B cell (primary cell): ENCODE results near the gene ABL1. TPM values are rescaled to one million over a fixed set of nuclear protein-coding genes. Genes with fewer than 3 reads are reported as not detected.

Experiments used
- ATAC-seq: fragments of 200-7000 bp; cut with Tn5 transposase; one replicate; pipeline ENCODE4 v1.10.0; 2021; ENCODE audit warnings: low read depth, mild to moderate bottlenecking, moderate number of reproducible peaks, moderate library complexity
- CTCF ChIA-PET: fragments of 350-600 bp; sonication (Branson Sonifier 250); formaldehyde crosslinking; loops from one replicate; lab custom pipeline; 2021; ENCODE audit warnings: antibody characterized with exemption, inconsistent platforms; lab: Charles Lee
- POLR2A ChIA-PET: fragments of 350-600 bp; sonication (Branson Sonifier 250); formaldehyde crosslinking; loops from one replicate; lab custom pipeline; 2021; ENCODE audit warnings: antibody characterized with exemption; lab: Charles Lee
- DNase-seq: peaks from one replicate; pipeline ENCODE4 v3.0.0; 2013
- H2AFZ ChIP-seq: 2 replicates; pipeline ENCODE4 v1.6.1; 2012; ENCODE audit warnings: mild to moderate bottlenecking, low read depth, low read length; ENCODE audit not compliant: insufficient read depth, poor library complexity, severe bottlenecking
- H3K27ac ChIP-seq, 2 donors: 1 replicate in 1 of 2; 2 replicates in 1 of 2; pipeline ENCODE4 v1.5.1; 2012 to 2013; ENCODE audit warnings: low read length in 2 of 2, mild to moderate bottlenecking in 2 of 2, moderate library complexity in 1 of 2
- H3K27me3 ChIP-seq, 4 experiments: fragments of 200-600 bp in 1 of 4; sonication (generic) in 1 of 4; replicated peaks in 1 of 4; 1 replicate in 2 of 4; 2 replicates in 2 of 4; pipeline versions ENCODE4 v1.6.1 to v1.7.0; 2013 to 2016; ENCODE audit warnings: low read length in 3 of 4, mild to moderate bottlenecking in 2 of 4, mixed read lengths in 1 of 4, moderate library complexity in 1 of 4; ENCODE audit not compliant: insufficient read depth in 4 of 4, control insufficient read depth in 3 of 4; ENCODE audit errors: control extremely low read depth in 1 of 4
- H3K36me3 ChIP-seq, 2 experiments: replicated peaks in 1 of 2; 1 replicate in 1 of 2; 2 replicates in 1 of 2; pipeline versions ENCODE4 v1.6.1 to v1.7.1; 2013; ENCODE audit warnings: low read length in 1 of 2; ENCODE audit not compliant: insufficient read depth in 2 of 2, control insufficient read depth in 1 of 2; ENCODE audit errors: control extremely low read depth in 1 of 2, extremely low read depth in 1 of 2
- H3K4me1 ChIP-seq, 2 donors: fragments of 200-600 bp in 1 of 2; sonication (generic) in 1 of 2; 1 replicate in 1 of 2; 2 replicates in 1 of 2; pipeline versions ENCODE4 v1.5.1 to v1.6.1; 2013 to 2017; ENCODE audit warnings: low read length in 2 of 2; ENCODE audit not compliant: control insufficient read depth in 2 of 2, insufficient read depth in 2 of 2
- H3K4me2 ChIP-seq: replicated peaks from 2 replicates; pipeline ENCODE3; 2012; ENCODE audit warnings: mild to moderate bottlenecking, low read depth, low read length; ENCODE audit not compliant: poor library complexity, severe bottlenecking
- H3K4me3 ChIP-seq, 5 experiments: fragments of 200-600 bp in 1 of 5; sonication (generic) in 1 of 5; 1 replicate in 3 of 5; 2 replicates in 2 of 5; pipeline versions ENCODE4 v1.5.1 to v1.7.0; 2011 to 2016; ENCODE audit warnings: low read length in 4 of 5, mild to moderate bottlenecking in 4 of 5, low read depth in 2 of 5, control low read depth in 1 of 5, moderate library complexity in 1 of 5; ENCODE audit not compliant: insufficient read depth in 1 of 5; ENCODE audit errors: control extremely low read depth in 1 of 5, extremely low read depth in 1 of 5
- H3K79me2 ChIP-seq: fragments of 200-600 bp; sonication (generic); one replicate; pipeline ENCODE4 v1.6.0; 2016; ENCODE audit warnings: low read length; ENCODE audit not compliant: control insufficient read depth, insufficient read depth
- H3K9ac ChIP-seq: fragments of 200-600 bp; sonication (generic); 2 replicates; pipeline ENCODE4 v1.6.1; 2017; ENCODE audit warnings: mild to moderate bottlenecking, low read length, moderate library complexity
- H3K9me3 ChIP-seq, 3 donors: one replicate each; pipeline versions ENCODE4 v1.6.1 to v1.7.1; 2013; ENCODE audit warnings: low read length in 2 of 3; ENCODE audit not compliant: control insufficient read depth in 2 of 3, insufficient read depth in 1 of 3; ENCODE audit errors: control extremely low read depth in 1 of 3
- H4K20me1 ChIP-seq: 2 replicates; pipeline ENCODE4 v1.6.0; 2012; ENCODE audit warnings: mild to moderate bottlenecking, low read length; ENCODE audit not compliant: insufficient read depth, control insufficient read depth, poor library complexity, severe bottlenecking
- H3K27ac Mint-ChIP-seq: one replicate; pipeline ENCODE4 v1.8.0; 2021; ENCODE audit warnings: mixed read lengths
- H3K27me3 Mint-ChIP-seq: one replicate; pipeline ENCODE4 v1.8.0; 2021; ENCODE audit warnings: mixed read lengths
- H3K4me1 Mint-ChIP-seq: one replicate; pipeline ENCODE4 v1.8.0; 2021; ENCODE audit warnings: mixed read lengths
- H3K4me3 Mint-ChIP-seq: one replicate; pipeline ENCODE4 v1.8.0; 2021; ENCODE audit warnings: mixed read lengths
- H3K9me3 Mint-ChIP-seq: one replicate; pipeline ENCODE4 v1.8.0; 2022; ENCODE audit warnings: mixed read lengths; ENCODE audit not compliant: insufficient read depth
- EZH2 ChIP-seq: IDR thresholded peaks from 2 replicates; pipeline ENCODE4 v1.6.1; 2012; ENCODE audit warnings: borderline replicate concordance, low read depth, mild to moderate bottlenecking, moderate library complexity, low read length; ENCODE audit not compliant: insufficient read depth, poor library complexity, severe bottlenecking
- WGBS: methylation state at CpG from one replicate; pipeline ENCODE4 v1.1.5; 2013; ENCODE audit warnings: missing lambda C conversion rate; ENCODE audit not compliant: insufficient coverage; 5-methylcytosine and 5-hydroxymethylcytosine counted together
- intact Hi-C: fragments of 100-400 bp; cut with micrococcal nuclease; formaldehyde crosslinking; loops from one replicate; pipeline ENCODE4 v1.10.0; 2022
- polyA plus RNA-seq: library from polyadenylated mRNA; depleted of rRNA; stranded (reverse); fragments of >200 nt; gene quantifications from 2 replicates; pipeline ENCODE4 v1.2.3, GENCODE V29; 2012
- total RNA-seq, 2 donors: library from RNA; stranded (reverse); fragments of 120-200 nt in 1 of 2; gene quantifications; 1 replicate in 1 of 2; 2 replicates in 1 of 2; pipeline versions ENCODE4 v1.2.3 to v1.2.4, GENCODE V29; 2013 to 2022
- TF ChIP-seq, protein P1 (sequence below): fragments of 200-600 bp; IDR thresholded peaks from one replicate; pipeline ENCODE4 v1.8.0; 2022; ENCODE audit warnings: antibody characterized with exemption, mild to moderate bottlenecking

The ABL1 gene
- total and polyA plus RNA-seq, 2 donors (not counting 1 experiment from before 2014, with no cell fraction given) = 11.9 to 46.0 TPM

DNA sequence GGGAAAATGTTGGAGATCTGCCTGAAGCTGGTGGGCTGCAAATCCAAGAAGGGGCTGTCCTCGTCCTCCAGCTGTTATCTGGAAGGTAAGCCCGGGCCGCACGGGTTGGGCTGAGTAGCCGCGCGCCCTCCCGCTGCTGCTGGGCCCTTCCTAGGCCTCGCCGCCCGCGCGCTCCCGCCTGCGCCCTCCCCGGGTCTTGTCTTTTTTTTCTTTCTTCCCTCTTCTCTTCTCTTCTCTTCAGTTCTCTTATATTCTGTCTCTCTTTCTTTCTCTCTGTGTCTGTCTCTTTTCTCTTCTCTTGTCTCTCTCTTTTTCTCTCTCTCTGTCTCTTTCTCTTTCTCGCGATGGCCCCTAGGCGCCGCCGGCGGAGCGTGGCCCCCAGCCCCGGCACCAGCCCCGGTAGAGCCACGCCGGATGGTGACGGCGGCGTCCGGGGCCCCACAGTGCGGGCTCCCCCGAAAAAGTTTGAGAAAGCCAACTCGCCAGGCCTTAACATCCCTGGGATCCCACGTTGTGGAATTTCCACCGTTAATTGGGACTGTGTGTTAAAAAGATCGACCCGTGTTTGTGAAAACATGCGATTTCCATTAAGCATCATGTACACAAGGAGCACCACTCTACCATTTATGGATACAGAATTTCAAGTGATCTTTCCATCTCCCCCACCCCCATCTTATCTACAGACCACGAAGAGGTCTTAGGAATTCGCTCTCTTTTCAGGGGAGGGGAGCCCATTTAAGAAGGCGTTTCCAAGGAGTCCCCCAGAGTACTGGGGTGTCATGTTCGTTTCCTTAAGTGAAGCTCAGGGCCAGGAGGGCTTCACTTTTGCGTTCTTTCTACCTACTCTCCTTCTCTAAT, 616 bp downstream of the ABL1 start:
- CTCF ChIA-PET = no interaction called here
- Mint-ChIP-seq H3K4me1 (peaks cover 45% of the 10 kb centered on the region), H3K9me3 (no peaks in the 10 kb centered on the region), H3K27ac (peak overlapping the region; percentile 85), H3K27me3 (no peaks in the 10 kb centered on the region), H3K4me3 (peak overlapping the region; percentile 90)
- ATAC-seq (peak; percentile 26), DNase-seq (peak; percentile 48)
- Histone ChIP-seq H3K4me2 (peak overlapping the region; percentile 86), H3K36me3 (no peaks in the 10 kb centered on the region), H3K27me3 (no peaks in the 10 kb centered on the region), H2AFZ (peak overlapping the region; percentile 64), H3K27ac (peak overlapping the region in 1 of 2 donors; percentile 56), H3K9me3 (no peaks in the 10 kb centered on the region), H3K4me3 (peak overlapping the region; percentile 36 to 64 (median 57)), H3K9ac (peak overlapping the region; percentile 55), H3K4me1 (peaks cover 19% of the 10 kb centered on the region in 2 donors), H4K20me1 (peaks cover 19% of the 10 kb centered on the region), H3K79me2 (peaks cover 55% of the 10 kb centered on the region)
- POLR2A ChIA-PET = no interaction called here
- intact Hi-C loops = no loop called here
- WGBS = under 1% methylated on average over 39 of the region's 44 CpGs
- TF ChIP-seq, protein P1, sequence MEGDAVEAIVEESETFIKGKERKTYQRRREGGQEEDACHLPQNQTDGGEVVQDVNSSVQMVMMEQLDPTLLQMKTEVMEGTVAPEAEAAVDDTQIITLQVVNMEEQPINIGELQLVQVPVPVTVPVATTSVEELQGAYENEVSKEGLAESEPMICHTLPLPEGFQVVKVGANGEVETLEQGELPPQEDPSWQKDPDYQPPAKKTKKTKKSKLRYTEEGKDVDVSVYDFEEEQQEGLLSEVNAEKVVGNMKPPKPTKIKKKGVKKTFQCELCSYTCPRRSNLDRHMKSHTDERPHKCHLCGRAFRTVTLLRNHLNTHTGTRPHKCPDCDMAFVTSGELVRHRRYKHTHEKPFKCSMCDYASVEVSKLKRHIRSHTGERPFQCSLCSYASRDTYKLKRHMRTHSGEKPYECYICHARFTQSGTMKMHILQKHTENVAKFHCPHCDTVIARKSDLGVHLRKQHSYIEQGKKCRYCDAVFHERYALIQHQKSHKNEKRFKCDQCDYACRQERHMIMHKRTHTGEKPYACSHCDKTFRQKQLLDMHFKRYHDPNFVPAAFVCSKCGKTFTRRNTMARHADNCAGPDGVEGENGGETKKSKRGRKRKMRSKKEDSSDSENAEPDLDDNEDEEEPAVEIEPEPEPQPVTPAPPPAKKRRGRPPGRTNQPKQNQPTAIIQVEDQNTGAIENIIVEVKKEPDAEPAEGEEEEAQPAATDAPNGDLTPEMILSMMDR = no peak
- TF ChIP-seq EZH2 = no peak

DNA sequence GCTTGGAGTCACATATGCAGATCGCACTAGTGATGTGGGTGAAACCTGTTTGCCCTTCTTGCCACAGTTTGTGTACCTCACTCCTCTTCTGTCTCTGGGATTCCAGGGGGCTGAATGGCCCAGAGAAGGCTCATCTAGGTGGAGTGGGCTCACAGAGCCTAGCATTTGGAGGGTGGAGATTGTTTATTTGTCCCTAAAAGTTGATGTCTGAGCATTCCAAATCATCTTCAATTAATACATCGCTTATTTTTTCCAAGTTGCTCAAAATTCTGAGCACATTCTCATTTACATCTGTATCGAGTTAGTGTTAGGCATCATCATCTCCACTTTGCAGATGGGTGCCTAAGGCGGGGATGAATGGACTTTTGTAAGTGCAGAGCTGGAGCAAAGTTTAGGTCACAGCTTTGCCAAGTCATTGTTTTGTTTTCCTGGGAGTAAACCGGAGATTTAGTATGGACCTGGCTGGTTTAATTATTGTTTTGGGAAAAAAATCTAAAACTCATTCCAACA, 2.0 kb downstream of the ABL1 start:
- intact Hi-C loops = no loop called here
- WGBS = 100% methylated on average over 1 of the region's 5 CpGs
- Histone ChIP-seq H2AFZ (no peak overlapping the region), H3K4me2 (no peak overlapping the region), H3K9me3 (no peaks in the 10 kb centered on the region), H3K9ac (no peak overlapping the region), H3K4me1 (peaks cover 19% of the 10 kb centered on the region in 2 donors), H3K27ac (no peak overlapping the region), H4K20me1 (peaks cover 17% of the 10 kb centered on the region), H3K36me3 (no peaks in the 10 kb centered on the region), H3K27me3 (no peaks in the 10 kb centered on the region), H3K79me2 (peaks cover 59% of the 10 kb centered on the region), H3K4me3 (no peak overlapping the region)
- no peak for ATAC-seq
- ChIA-PET CTCF (interaction anchor here (2.4 kb wide), 1 partner anchor 29 kb away, joined by 10 read pairs; no protein-coding TSS in a partner anchor), POLR2A (no interaction called here)
- Mint-ChIP-seq H3K9me3 (no peaks in the 10 kb centered on the region), H3K27ac (no peak overlapping the region), H3K27me3 (no peaks in the 10 kb centered on the region), H3K4me3 (peak overlapping the region; percentile 70), H3K4me1 (peaks cover 45% of the 10 kb centered on the region)
- no peak for DNase-seq
- TF ChIP-seq, protein P1 = no peak
- no peak for TF ChIP-seq EZH2
